ENCODE results near the gene ANO1. TPM values are rescaled to one million over a fixed set of nuclear protein-coding genes. Genes with fewer than 3 reads are reported as not detected.

The ANO1 gene
- total and polyA plus RNA-seq, 11 donors, result 4.2 to 17.8 (median 9.4) TPM

- TF ChIP-seq POLR2A (IDR thresholded peaks at IDR 0.05), result no peak
- no peak for TF ChIP-seq CTCF (IDR thresholded peaks at IDR 0.05)
- ATAC-seq, result no peak
- Histone ChIP-seq H3K27ac (no peak overlapping the region), H3K4me3 (no peak overlapping the region), H3K27me3 (peaks cover 0 to 19% (median 0%) of the 10 kb centered on the region in 9 donors), H3K9me3 (no peaks in the 10 kb centered on the region), H3K4me1 (peaks cover 0 to 12% (median 0%) of the 10 kb centered on the region in 12 donors), H3K36me3 (no peaks in the 10 kb centered on the region)
- 74 to 80% (median 78%) methylated on average over 10 of the region's 10 CpGs for WGBS, 4 donors
- DNase-seq, result no peak
- intact Hi-C loops (cut with DNase I), result loop anchor here in 1 of 10 donors (10.0 kb wide), 1 partner anchor 61 kb away; no protein-coding TSS in a partner anchor
Observed at GRCh38 chr11:70064008-70064725, 13.9 kb upstream of the ANO1 start.

DNA sequence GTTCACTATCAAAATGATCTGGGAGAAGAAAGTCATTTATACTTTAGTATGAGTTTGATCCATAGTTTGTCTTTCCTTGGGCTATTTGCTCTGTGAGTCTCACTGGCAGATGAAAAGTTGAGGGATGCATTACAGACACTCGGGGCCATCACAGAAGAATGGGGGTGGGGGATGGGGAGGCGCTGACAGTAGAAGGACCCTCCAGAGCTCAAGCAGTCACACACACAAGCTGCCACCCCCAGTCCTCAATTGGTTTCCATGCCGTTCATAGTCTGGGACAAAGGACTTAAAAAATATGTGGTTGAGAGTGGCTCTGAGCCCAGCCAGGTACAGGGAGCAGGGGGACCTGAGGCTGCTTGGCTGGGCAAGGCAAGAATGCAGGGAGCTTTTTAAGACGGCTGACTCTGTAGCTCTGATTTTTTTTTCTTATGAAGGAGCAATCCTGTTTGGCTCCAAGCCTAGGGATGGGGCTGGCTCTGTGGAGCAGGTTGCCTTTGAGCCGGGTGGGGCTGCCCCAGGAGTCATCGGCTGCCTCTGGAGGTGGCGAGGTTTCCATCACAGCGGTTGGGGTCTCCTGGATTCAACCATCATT, 13.3 kb upstream of the ANO1 start:
- peaks cover 0 to 12% (median 0%) of the 10 kb centered on the region in 12 donors for H3K4me1 ChIP-seq
- TF ChIP-seq CTCF (IDR thresholded peaks at IDR 0.05) (no peak), POLR2A (IDR thresholded peaks at IDR 0.05) (no peak)
- H3K27me3 ChIP-seq, result peaks cover 0 to 20% (median 0%) of the 10 kb centered on the region in 9 donors
- H3K9me3 ChIP-seq, result no peaks in the 10 kb centered on the region
- intact Hi-C loops (cut with DNase I), result loop anchor here in 1 of 10 donors (10.0 kb wide), 1 partner anchor 60 kb away; no protein-coding TSS in a partner anchor
- no peaks in the 10 kb centered on the region for H3K36me3 ChIP-seq
- WGBS, 4 donors, result 64 to 71% (median 69%) methylated on average over 8 of the region's 8 CpGs
- no peak overlapping the region for H3K27ac ChIP-seq
- H3K4me3 ChIP-seq, result no peak overlapping the region
- no peak for DNase-seq
- no peak for ATAC-seq

DNA sequence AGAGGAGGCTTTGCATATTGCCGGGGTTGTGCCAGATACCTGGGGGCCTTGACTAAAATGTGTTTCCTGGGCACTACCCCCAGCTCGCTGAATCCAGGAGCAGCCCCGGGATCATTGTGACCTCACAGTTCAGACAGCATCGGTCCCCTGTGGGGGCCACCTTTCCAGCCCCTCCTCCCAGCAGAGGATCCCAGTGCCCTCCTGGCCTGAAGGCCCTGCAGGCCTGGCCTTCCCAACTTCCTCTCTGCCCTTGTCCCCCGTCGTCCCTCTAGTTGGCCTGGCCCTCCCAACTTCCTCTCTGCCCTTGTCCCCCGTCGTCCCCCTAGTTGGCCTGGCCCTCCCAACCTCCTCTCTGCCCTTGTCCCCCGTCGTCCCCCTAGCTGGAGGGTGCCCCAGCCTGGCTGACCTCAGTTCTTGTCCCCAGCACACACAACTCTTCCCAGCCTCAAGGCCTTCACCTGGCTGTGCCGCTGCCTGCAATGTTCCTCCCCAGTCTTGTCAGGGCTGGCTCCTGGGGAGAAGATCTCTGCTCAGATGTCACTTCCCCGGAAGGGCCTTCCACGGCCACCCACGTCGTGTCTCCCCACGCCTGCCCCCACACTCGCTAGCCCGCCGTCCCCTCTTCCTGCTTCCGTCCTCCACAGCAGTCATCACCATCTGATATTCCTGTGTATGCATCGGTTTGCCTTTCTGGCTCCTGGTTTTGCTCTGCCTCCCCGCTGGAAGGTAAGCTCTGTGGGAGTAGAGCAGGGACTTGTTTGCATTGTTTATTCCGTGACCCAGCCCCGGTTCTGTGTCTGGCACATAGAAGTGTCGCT, 12.6 kb upstream of the ANO1 start:
- 85 to 90% (median 87%) methylated on average over 24 to 25 of the region's 25 CpGs for WGBS, 4 donors
- H3K36me3 ChIP-seq, result no peaks in the 10 kb centered on the region
- H3K9me3 ChIP-seq, result no peaks in the 10 kb centered on the region
- peaks cover 0 to 12% (median 0%) of the 10 kb centered on the region in 12 donors for H3K4me1 ChIP-seq
- DNase-seq, result no peak
- TF ChIP-seq POLR2A (IDR thresholded peaks at IDR 0.05) (no peak), CTCF (IDR thresholded peaks at IDR 0.05) (no peak)
- no peak overlapping the region for H3K4me3 ChIP-seq
- ATAC-seq, result no peak
- intact Hi-C loops (cut with DNase I), result loop anchor here in 1 of 10 donors (10.0 kb wide), 1 partner anchor 59 kb away; no protein-coding TSS in a partner anchor
- no peak overlapping the region for H3K27ac ChIP-seq
- peaks cover 0 to 23% (median 4%) of the 10 kb centered on the region in 9 donors for H3K27me3 ChIP-seq
